T-cell (primary cell): ENCODE measurements around the gene CFD. TPM values are rescaled to one million over a fixed set of nuclear protein-coding genes. Genes with fewer than 3 reads are reported as not detected.

ENCODE experiments used
- ATAC-seq, 4 experiments: fragments of 200-7000 bp in 3 of 4; fragments of 150-1000 bp in 1 of 4; cut with Tn5 transposase; replicated peaks in 1 of 4; 1 replicate in 3 of 4; 2 replicates in 1 of 4; pipeline ENCODE4 v1.10.0; 2021; ENCODE audit warnings: moderate library complexity in 3 of 4, mild to moderate bottlenecking in 2 of 4, moderate number of reproducible peaks in 1 of 4
- CTCF ChIA-PET, 2 donors: fragments of 300-600 bp; sonication (Branson Sonifier 250); formaldehyde crosslinking; loops; one replicate each; lab custom pipeline; 2022; ENCODE audit warnings: antibody characterized with exemption in 2 of 2; lab: Charles Lee
- POLR2A ChIA-PET, 2 donors: fragments of 300-600 bp; sonication (Branson Sonifier 250); formaldehyde crosslinking; loops; one replicate each; lab custom pipeline; 2022; ENCODE audit warnings: antibody characterized with exemption in 2 of 2; lab: Charles Lee
- DNase-seq, 35 experiments: peaks; one replicate each; pipeline versions ENCODE4 v3.0.0 to v3.0.0-alpha.2; 2013 to 2023
- H3K27ac ChIP-seq: one replicate; pipeline ENCODE4 v1.5.1; 2013; ENCODE audit warnings: low read length
- H3K27me3 ChIP-seq, 2 experiments: replicated peaks in 1 of 2; 1 replicate in 1 of 2; 2 replicates in 1 of 2; pipeline versions ENCODE4 v1.6.1 to v1.7.0; 2013; ENCODE audit warnings: low read length in 1 of 2, mixed read lengths in 1 of 2; ENCODE audit not compliant: control insufficient read depth in 2 of 2, insufficient read depth in 2 of 2; ENCODE audit errors: extremely low read depth in 1 of 2
- H3K36me3 ChIP-seq, 2 donors: 1 replicate in 1 of 2; 2 replicates in 1 of 2; pipeline versions ENCODE4 v1.6.1 to v1.7.0; 2013; ENCODE audit warnings: low read length in 1 of 2; ENCODE audit not compliant: control insufficient read depth in 2 of 2, insufficient read depth in 1 of 2; ENCODE audit errors: extremely low read depth in 1 of 2
- H3K4me1 ChIP-seq, 2 experiments: 1 replicate in 1 of 2; 2 replicates in 1 of 2; pipeline versions ENCODE4 v1.6.1 to v1.7.0; 2013; ENCODE audit warnings: low read length in 2 of 2, mixed read lengths in 1 of 2; ENCODE audit not compliant: insufficient read depth in 2 of 2, control insufficient read depth in 1 of 2; ENCODE audit errors: extremely low read depth in 1 of 2
- H3K4me3 ChIP-seq, 2 donors: 1 replicate in 1 of 2; 2 replicates in 1 of 2; pipeline versions ENCODE4 v1.5.1 to v1.7.0; 2013; ENCODE audit warnings: mild to moderate bottlenecking in 2 of 2, low read length in 1 of 2, moderate library complexity in 1 of 2; ENCODE audit not compliant: control insufficient read depth in 1 of 2; ENCODE audit errors: extremely low read depth in 1 of 2
- H3K9me3 ChIP-seq: 2 replicates; pipeline ENCODE4 v1.7.0; 2013
- H3K27ac Mint-ChIP-seq, 2 donors: one replicate each; pipeline ENCODE4 v1.8.0; 2020 to 2021; ENCODE audit warnings: mild to moderate bottlenecking in 2 of 2, mixed read lengths in 2 of 2
- H3K27me3 Mint-ChIP-seq, 2 donors: one replicate each; pipeline ENCODE4 v1.8.0; 2021 to 2022; ENCODE audit warnings: mixed read lengths in 2 of 2
- H3K36me3 Mint-ChIP-seq: one replicate; pipeline ENCODE4 v1.8.0; 2021; ENCODE audit warnings: mixed read lengths
- H3K4me1 Mint-ChIP-seq, 3 donors: one replicate each; pipeline ENCODE4 v1.8.0; 2020 to 2022; ENCODE audit warnings: mixed read lengths in 3 of 3, mild to moderate bottlenecking in 1 of 3
- H3K4me3 Mint-ChIP-seq, 3 donors: one replicate each; pipeline ENCODE4 v1.8.0; 2020 to 2022; ENCODE audit warnings: mild to moderate bottlenecking in 3 of 3, mixed read lengths in 3 of 3, moderate library complexity in 3 of 3
- H3K9me3 Mint-ChIP-seq, 3 donors: one replicate each; pipeline ENCODE4 v1.8.0; 2020 to 2022; ENCODE audit warnings: mixed read lengths in 3 of 3
- WGBS: methylation state at CpG from one replicate; pipeline ENCODE4 v1.1.5; 2013; ENCODE audit warnings: missing lambda C conversion rate; ENCODE audit not compliant: insufficient coverage; 5-methylcytosine and 5-hydroxymethylcytosine counted together
- total RNA-seq, 35 experiments: library from RNA in 6 of 35; stranded (reverse) in 6 of 35; fragments of 120-200 nt in 1 of 35; gene quantifications; one replicate each; pipeline versions ENCODE4 v1.2.1 to v1.2.4 and lab custom pipeline; 2013 to 2026

The CFD gene
- total RNA-seq, 5 donors from 2014 or later (not counting 1 experiment from before 2014, with no cell fraction given): 2.8 to 10.3 (median 5.6) TPM

DNA sequence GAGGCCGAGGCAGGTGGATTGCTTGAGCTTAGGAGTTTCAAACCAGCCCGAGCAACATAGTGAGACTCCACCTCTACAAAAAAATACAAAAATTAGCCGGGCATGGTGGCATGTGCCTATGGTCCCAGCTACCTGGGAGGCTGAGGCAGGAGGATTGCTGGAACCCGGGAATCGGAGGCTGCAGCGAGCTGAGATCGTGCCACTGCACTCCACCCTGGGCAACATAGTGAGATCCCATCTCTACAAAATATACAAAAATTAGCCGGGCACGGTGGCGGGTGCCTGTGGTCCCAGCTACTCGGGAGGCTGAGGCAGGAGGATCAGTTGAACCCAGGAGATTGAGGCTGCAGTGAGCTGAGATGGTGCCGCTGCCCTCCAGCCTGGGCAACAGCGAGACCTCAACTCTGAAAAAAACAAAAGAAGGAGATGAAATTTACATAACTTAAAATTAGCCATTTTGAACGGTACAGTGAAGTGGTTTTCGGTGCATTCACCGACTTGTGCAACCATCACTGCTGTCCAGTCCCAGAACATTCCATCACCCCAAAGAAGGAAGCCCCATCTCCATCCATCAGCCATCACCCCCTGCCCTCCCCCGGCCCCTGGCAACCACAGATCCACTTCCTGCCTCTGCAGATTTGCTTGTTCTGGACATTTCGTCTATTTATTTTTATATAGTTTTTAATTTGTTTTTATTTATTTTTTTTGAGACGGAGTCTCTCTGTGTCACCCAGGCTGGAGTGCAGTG lies 33.4 kb upstream of the CFD start:
- ChIA-PET POLR2A (interaction anchor here in 1 of 2 donors (0.5 kb wide), 1 partner anchor 366 kb away, joined by 3 read pairs; no protein-coding TSS in a partner anchor), CTCF (no interaction called here)
- no peak overlapping the region for H3K4me3 Mint-ChIP-seq
- ATAC-seq (no peak), DNase-seq (no peak)
- Histone ChIP-seq H3K9me3 (no peaks in the 10 kb centered on the region), H3K4me1 (peaks cover 0 to 2% of the 10 kb centered on the region in 2 experiments), H3K36me3 (no peaks in the 10 kb centered on the region), H3K27me3 (peaks cover 0 to 67% of the 10 kb centered on the region in 2 experiments), H3K27ac (no peak overlapping the region), H3K4me3 (no peak overlapping the region)
- no peaks in the 10 kb centered on the region for H3K36me3 Mint-ChIP-seq
- no peak overlapping the region for H3K27ac Mint-ChIP-seq
- H3K9me3 Mint-ChIP-seq: no peaks in the 10 kb centered on the region
- H3K27me3 Mint-ChIP-seq: peaks cover 13 to 21% of the 10 kb centered on the region in 2 donors
- WGBS: 80% methylated on average over 8 of the region's 19 CpGs
- H3K4me1 Mint-ChIP-seq: no peaks in the 10 kb centered on the region

DNA sequence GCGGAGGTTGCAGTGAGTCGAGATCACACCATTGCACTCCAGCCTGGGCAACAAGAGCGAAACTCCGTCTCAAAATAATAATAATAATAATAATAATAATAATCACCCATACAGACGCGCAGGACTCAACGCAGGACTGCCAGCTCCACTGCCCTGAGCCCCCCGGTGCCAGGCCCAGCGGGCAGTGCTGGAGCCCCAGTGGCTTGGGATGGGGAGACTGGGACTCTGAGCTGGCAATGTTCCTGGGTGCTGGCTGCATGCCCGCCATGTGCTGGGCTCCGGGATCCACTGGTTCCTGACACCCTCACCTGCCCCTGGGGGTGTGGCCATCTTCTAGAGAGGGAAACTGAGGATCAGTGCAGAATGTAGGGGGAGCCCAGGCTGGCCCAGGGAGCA lies 32.2 kb upstream of the CFD start:
- ATAC-seq (no peak), DNase-seq (no peak)
- Mint-ChIP-seq H3K27ac (no peak overlapping the region), H3K4me1 (no peaks in the 10 kb centered on the region), H3K27me3 (peaks cover 13 to 21% of the 10 kb centered on the region in 2 donors), H3K4me3 (no peak overlapping the region), H3K36me3 (no peaks in the 10 kb centered on the region), H3K9me3 (no peaks in the 10 kb centered on the region)
- POLR2A ChIA-PET: interaction anchor here in 1 of 2 donors (0.6 kb wide), 1 partner anchor 157 kb away, joined by 4 read pairs; the partner anchor contains the start of gene WDR18
- Histone ChIP-seq H3K9me3 (no peaks in the 10 kb centered on the region), H3K4me1 (peaks cover 0 to 2% of the 10 kb centered on the region in 2 experiments), H3K36me3 (no peaks in the 10 kb centered on the region), H3K27me3 (peaks cover 0 to 70% of the 10 kb centered on the region in 2 experiments), H3K4me3 (no peak overlapping the region), H3K27ac (no peak overlapping the region)
- 94% methylated on average over 2 of the region's 11 CpGs for WGBS
- CTCF ChIA-PET: no interaction called here

DNA sequence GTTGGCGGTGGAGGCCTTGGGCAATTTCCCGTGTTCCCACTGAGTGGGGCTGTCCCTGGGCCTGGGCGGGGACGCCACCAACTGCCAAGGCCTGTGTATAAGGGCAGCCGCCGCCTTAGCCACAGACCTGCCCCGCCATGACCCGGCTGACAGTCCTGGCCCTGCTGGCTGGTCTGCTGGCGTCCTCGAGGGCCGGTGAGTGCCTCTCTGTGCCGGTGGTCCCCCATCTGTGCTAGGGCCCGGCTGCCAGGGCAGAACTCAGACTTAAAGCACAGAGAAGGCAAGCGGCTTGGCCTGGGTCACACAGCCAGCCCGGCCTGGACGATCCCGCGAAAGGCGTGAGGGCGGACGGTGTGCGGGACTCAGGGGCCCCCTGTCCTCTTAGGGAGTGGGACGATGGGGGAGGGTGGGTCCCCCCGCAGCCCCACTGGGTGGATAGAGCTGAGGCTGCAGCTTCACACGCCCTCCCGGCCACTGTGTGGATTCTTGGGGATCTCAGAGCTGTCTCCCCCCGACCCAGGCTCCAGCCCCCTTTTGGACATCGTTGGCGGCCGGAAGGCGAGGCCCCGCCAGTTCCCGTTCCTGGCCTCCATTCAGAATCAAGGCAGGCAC lies 31.6 kb upstream of the CFD start, which contains the start of gene AZU1:
AZU1 (plus strand) TSS at position 128 of the 612 bp plus-strand sequence; CDS start at position 138, 10 bp downstream.
- no peak within 1 kb of the TSS for H3K27ac Mint-ChIP-seq
- H3K4me1 ChIP-seq: no peaks in the 10 kb centered on the region
- POLR2A ChIA-PET: interaction anchor here in 1 of 2 donors (0.6 kb wide), 1 partner anchor 156 kb away, joined by 4 read pairs; the partner anchor contains the start of gene WDR18
- no peaks in the 10 kb centered on the region for H3K36me3 ChIP-seq
- DNase-seq: no peak
- H3K9me3 ChIP-seq: no peaks in the 10 kb centered on the region
- no peaks in the 10 kb centered on the region for H3K36me3 Mint-ChIP-seq
- no peak for ATAC-seq
- H3K27me3 ChIP-seq: peaks cover 0 to 69% of the 10 kb centered on the region in 2 experiments
- CTCF ChIA-PET: interaction anchor here in 1 of 2 donors (0.5 kb wide), 1 partner anchor 147 kb away, joined by 3 read pairs; no protein-coding TSS in a partner anchor
- no peak within 1 kb of the TSS for H3K27ac ChIP-seq
- WGBS: 75% methylated on average over 32 of the region's 33 CpGs
- no peak within 1 kb of the TSS for H3K4me3 ChIP-seq
- H3K9me3 Mint-ChIP-seq: no peaks in the 10 kb centered on the region
- H3K27me3 Mint-ChIP-seq: peaks cover 11 to 18% of the 10 kb centered on the region in 2 donors
- no peak within 1 kb of the TSS for H3K4me3 Mint-ChIP-seq
- H3K4me1 Mint-ChIP-seq: no peaks in the 10 kb centered on the region

DNA sequence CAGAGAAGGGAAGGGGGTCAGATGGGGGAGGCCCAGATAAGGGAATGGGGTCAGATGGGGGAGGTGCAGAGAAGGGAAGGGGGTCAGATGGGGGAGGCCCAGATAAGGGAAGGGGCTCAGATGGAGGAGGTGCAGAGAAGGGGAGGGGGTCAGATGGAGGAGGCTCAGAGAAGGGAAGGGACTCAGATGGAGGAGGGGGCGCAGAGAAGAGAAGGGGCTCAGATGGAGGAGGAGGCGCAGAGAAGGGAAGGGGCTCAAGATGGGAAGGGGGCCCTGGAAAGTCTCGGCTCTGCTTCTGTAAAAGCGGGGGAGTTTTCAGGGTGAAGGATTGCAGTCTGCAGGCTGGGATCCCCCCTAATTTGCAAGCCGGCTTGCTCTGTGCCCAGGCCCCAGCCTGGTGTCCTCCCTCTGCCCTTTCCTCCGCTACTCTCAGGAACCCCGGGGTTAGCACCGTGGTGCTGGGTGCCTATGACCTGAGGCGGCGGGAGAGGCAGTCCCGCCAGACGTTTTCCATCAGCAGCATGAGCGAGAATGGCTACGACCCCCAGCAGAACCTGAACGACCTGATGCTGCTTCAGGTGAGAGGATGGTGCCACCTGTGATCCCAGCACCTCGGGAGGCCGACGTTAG lies 30.2 kb upstream of the CFD start:
- H3K9me3 ChIP-seq: no peaks in the 10 kb centered on the region
- DNase-seq: no peak
- H3K27me3 Mint-ChIP-seq: peaks cover 0 to 6% of the 10 kb centered on the region in 2 donors
- ATAC-seq: no peak
- H3K27ac ChIP-seq: no peak overlapping the region
- H3K4me3 Mint-ChIP-seq: no peak overlapping the region
- no peaks in the 10 kb centered on the region for H3K4me1 ChIP-seq
- H3K36me3 ChIP-seq: no peaks in the 10 kb centered on the region
- H3K4me1 Mint-ChIP-seq: no peaks in the 10 kb centered on the region
- H3K9me3 Mint-ChIP-seq: no peaks in the 10 kb centered on the region
- no peaks in the 10 kb centered on the region for H3K36me3 Mint-ChIP-seq
- no peak overlapping the region for H3K4me3 ChIP-seq
- WGBS: 86% methylated on average over 14 of the region's 18 CpGs
- peaks cover 0 to 55% of the 10 kb centered on the region in 2 experiments for H3K27me3 ChIP-seq
- H3K27ac Mint-ChIP-seq: no peak overlapping the region
- ChIA-PET POLR2A (no interaction called here), CTCF (no interaction called here)

DNA sequence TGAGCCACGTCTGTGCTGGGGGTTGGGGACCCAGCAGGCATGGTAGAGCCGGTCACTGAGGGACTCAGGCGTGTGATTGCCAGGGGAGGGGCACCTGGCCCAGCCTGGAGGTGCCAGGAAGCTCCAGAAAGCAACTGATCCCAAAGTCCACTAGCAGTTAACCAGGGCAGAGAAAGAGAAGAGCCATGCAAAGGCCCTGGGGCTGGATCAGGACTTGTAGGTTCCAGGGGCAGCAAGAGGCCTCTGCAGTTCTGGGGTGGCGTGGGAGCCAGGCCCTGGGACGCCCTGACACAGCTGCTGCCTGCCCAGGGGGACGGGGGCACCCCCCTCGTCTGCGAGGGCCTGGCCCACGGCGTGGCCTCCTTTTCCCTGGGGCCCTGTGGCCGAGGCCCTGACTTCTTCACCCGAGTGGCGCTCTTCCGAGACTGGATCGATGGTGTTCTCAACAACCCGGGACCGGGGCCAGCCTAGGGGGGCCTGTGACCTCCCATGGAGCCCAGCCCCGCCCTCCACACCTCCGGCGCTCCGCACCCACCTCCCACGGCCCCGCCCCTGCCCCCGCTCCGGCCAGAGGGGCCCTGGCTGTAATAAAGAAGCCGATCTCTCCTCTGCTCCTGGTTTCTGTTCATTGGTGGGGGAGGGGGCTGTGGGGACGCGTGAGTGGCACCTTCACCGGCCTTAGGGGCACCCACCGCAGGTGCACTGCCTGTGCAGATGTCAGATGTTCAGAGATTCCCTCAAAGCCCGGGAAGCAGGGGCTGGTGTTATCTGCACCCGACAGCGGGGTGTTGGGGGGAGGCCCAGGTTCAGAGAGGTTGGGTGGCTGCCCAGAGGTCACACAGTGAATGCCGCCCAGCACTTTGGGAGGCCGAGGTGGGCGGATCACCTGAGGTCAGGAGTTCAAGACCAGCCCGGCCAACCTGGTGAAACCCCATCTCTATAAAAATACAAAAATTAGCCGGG lies 27.8 kb upstream of the CFD start:
- Histone ChIP-seq H3K4me3 (no peak overlapping the region), H3K27ac (no peak overlapping the region), H3K36me3 (no peaks in the 10 kb centered on the region), H3K9me3 (no peaks in the 10 kb centered on the region), H3K4me1 (no peaks in the 10 kb centered on the region), H3K27me3 (peaks cover 0 to 54% of the 10 kb centered on the region in 2 experiments)
- ChIA-PET POLR2A (interaction anchor here in 1 of 2 donors (0.6 kb wide), 1 partner anchor 198 kb away, joined by 4 read pairs; no protein-coding TSS in a partner anchor), CTCF (no interaction called here)
- no peak for ATAC-seq
- WGBS: 73% methylated on average over 21 of the region's 38 CpGs
- Mint-ChIP-seq H3K4me3 (no peak overlapping the region), H3K4me1 (peaks cover 0 to 7% (median 3%) of the 10 kb centered on the region in 3 donors), H3K9me3 (no peaks in the 10 kb centered on the region), H3K36me3 (no peaks in the 10 kb centered on the region), H3K27ac (no peak overlapping the region), H3K27me3 (peaks cover 6 to 9% of the 10 kb centered on the region in 2 donors)
- DNase-seq: no peak
